Liver (tissue), 9 donors: ENCODE results near the gene SLIT3. TPM values are rescaled to one million over a fixed set of nuclear protein-coding genes. Genes with fewer than 3 reads are reported as not detected.

Experiments used
- DNase-seq: peaks from one replicate; pipeline ENCODE4 v3.0.0-alpha.2; 2017; ENCODE audit warnings: low spot score
- H3K27ac ChIP-seq, 2 donors: one replicate each; pipeline ENCODE4 v1.7.0; 2013; ENCODE audit warnings: inconsistent platforms in 2 of 2, low read length in 2 of 2, control low read depth in 1 of 2, low read depth in 1 of 2, mild to moderate bottlenecking in 1 of 2
- H3K27me3 ChIP-seq, 4 donors: one replicate each; pipeline versions ENCODE4 v1.6.1 to v1.7.0; 2013; ENCODE audit warnings: low read length in 3 of 4, inconsistent platforms in 1 of 4, mild to moderate bottlenecking in 1 of 4, moderate library complexity in 1 of 4; ENCODE audit not compliant: control insufficient read depth in 4 of 4, insufficient read depth in 4 of 4
- H3K36me3 ChIP-seq, 4 donors: one replicate each; pipeline versions ENCODE4 v1.6.1 to v1.7.0; 2013; ENCODE audit warnings: low read length in 3 of 4, mild to moderate bottlenecking in 3 of 4, low read depth in 1 of 4, moderate library complexity in 1 of 4; ENCODE audit not compliant: control insufficient read depth in 4 of 4, insufficient read depth in 3 of 4
- H3K4me1 ChIP-seq, 4 donors: one replicate each; pipeline versions ENCODE4 v1.6.1 to v1.7.0; 2013; ENCODE audit warnings: low read length in 3 of 4, mild to moderate bottlenecking in 3 of 4, moderate library complexity in 1 of 4; ENCODE audit not compliant: control insufficient read depth in 4 of 4, insufficient read depth in 4 of 4
- H3K4me3 ChIP-seq, 3 donors: one replicate each; pipeline versions ENCODE4 v1.6.1 to v1.7.0; 2013; ENCODE audit warnings: low read length in 3 of 3, control low read depth in 1 of 3, low read depth in 1 of 3, mild to moderate bottlenecking in 1 of 3
- H3K9ac ChIP-seq, 2 donors: one replicate each; pipeline ENCODE4 v1.7.0; 2013; ENCODE audit warnings: low read length in 2 of 2, mild to moderate bottlenecking in 2 of 2, moderate library complexity in 2 of 2, control low read depth in 1 of 2, low read depth in 1 of 2
- H3K9me3 ChIP-seq, 4 donors: one replicate each; pipeline versions ENCODE4 v1.6.1 to v1.7.0; 2013; ENCODE audit warnings: low read length in 3 of 4; ENCODE audit not compliant: control insufficient read depth in 4 of 4
- ATF3 ChIP-seq: IDR thresholded peaks from 2 replicates; pipeline ENCODE4 v1.6.1; 2016; ENCODE audit warnings: antibody characterized with exemption
- EGR1 ChIP-seq, 2 donors: IDR thresholded peaks; 2 replicates each; pipeline ENCODE4 v1.6.1; 2016 to 2018; ENCODE audit warnings: antibody characterized with exemption in 2 of 2, low read depth in 2 of 2
- FOXA1 ChIP-seq: IDR thresholded peaks from 2 replicates; pipeline ENCODE4 v1.6.1; 2016; ENCODE audit warnings: antibody characterized with exemption
- FOXA2 ChIP-seq: IDR thresholded peaks from 2 replicates; pipeline ENCODE4 v1.6.1; 2016; ENCODE audit warnings: antibody characterized with exemption
- GABPA ChIP-seq, 2 donors: IDR thresholded peaks in 1 of 2; conservative IDR thresholded peaks in 1 of 2; 2 replicates each; pipeline ENCODE4 v1.6.1; 2016; ENCODE audit warnings: antibody characterized with exemption in 2 of 2, mild to moderate bottlenecking in 1 of 2, moderate library complexity in 1 of 2
- HNF4A ChIP-seq, 2 donors: conservative IDR thresholded peaks; 2 replicates each; pipeline ENCODE4 v1.6.1; 2016; ENCODE audit warnings: antibody characterized with exemption in 2 of 2, mild to moderate bottlenecking in 2 of 2
- HNF4G ChIP-seq: IDR thresholded peaks from 2 replicates; pipeline ENCODE4 v1.6.1; 2016; ENCODE audit warnings: antibody characterized with exemption
- JUND ChIP-seq, 2 donors: IDR thresholded peaks; 2 replicates each; pipeline ENCODE4 v1.6.1; 2016; ENCODE audit warnings: antibody characterized with exemption in 2 of 2
- NR2F2 ChIP-seq: IDR thresholded peaks from 2 replicates; pipeline ENCODE4 v1.6.1; 2016; ENCODE audit warnings: antibody characterized with exemption
- RAD21 ChIP-seq, 2 donors: IDR thresholded peaks; 2 replicates each; pipeline ENCODE4 v1.6.1; 2016; ENCODE audit warnings: antibody characterized with exemption in 2 of 2, mild to moderate bottlenecking in 2 of 2
- RXRA ChIP-seq, 2 donors: IDR thresholded peaks; 2 replicates each; pipeline ENCODE4 v1.6.1; 2017 to 2018; ENCODE audit warnings: antibody characterized with exemption in 2 of 2, mild to moderate bottlenecking in 1 of 2
- SP1 ChIP-seq: IDR thresholded peaks from 2 replicates; pipeline ENCODE4 v1.6.1; 2018; ENCODE audit warnings: antibody characterized with exemption, mild to moderate bottlenecking
- TAF1 ChIP-seq: conservative IDR thresholded peaks from 2 replicates; pipeline ENCODE4 v1.6.1; 2016; ENCODE audit warnings: antibody characterized with exemption, mild to moderate bottlenecking
- YY1 ChIP-seq: IDR thresholded peaks from 2 replicates; pipeline ENCODE4 v1.6.1; 2016; ENCODE audit warnings: antibody characterized with exemption, mild to moderate bottlenecking
- WGBS: extraction: QIAGEN DNeasy Blood & Tissue Kit; methylation state at CpG from one replicate; pipeline ENCODE4 v1.1.7; 2013; 5-methylcytosine and 5-hydroxymethylcytosine counted together
- polyA plus RNA-seq, 2 donors: library from polyadenylated mRNA; stranded (reverse) in 1 of 2; unstranded in 1 of 2; fragments of 200-250 nt in 1 of 2; fragments of >200 nt in 1 of 2; fragmentation: Nextera tagmentation in 1 of 2; extraction: Ambion mirVana in 1 of 2; gene quantifications; one replicate each; pipeline versions ENCODE4 v1.2.1 to v1.2.3, GENCODE V29; 2013 to 2015
- total RNA-seq, 2 donors: library from RNA; depleted of rRNA; stranded (reverse); fragments of >200 nt; gene quantifications; one replicate each; pipeline ENCODE4 v1.2.3, GENCODE V29; 2014
- TF ChIP-seq, protein P1 (sequence below): fragments of 150-350 bp; IDR thresholded peaks from 2 replicates; pipeline ENCODE4 v1.5.1; 2017; ENCODE audit warnings: improper control_type of control experiment, low read depth, low read length; ENCODE audit not compliant: missing input control
- TF ChIP-seq, protein P2 (sequence below): IDR thresholded peaks from 2 replicates; pipeline ENCODE4 v1.6.1; 2016; ENCODE audit warnings: antibody characterized with exemption, mild to moderate bottlenecking
- TF ChIP-seq, protein P3 (sequence below): IDR thresholded peaks from 2 replicates; pipeline ENCODE4 v1.6.1; 2016; ENCODE audit warnings: antibody characterized with exemption
- TF ChIP-seq, protein P4 (sequence below): IDR thresholded peaks from 2 replicates; pipeline ENCODE4 v1.6.1; 2016; ENCODE audit warnings: antibody characterized with exemption
- donor health status: healthy.
- donor health status: healthy.
- donor health status: healthy.
- donor health status: healthy.
- donor health status: healthy.

SLIT3 gene
- total and polyA plus RNA-seq, 4 donors: 0.61 to 1.3 (median 0.91) TPM

- H3K27ac ChIP-seq: no peak overlapping the region
- no peak overlapping the region for H3K4me3 ChIP-seq
- DNase-seq: no peak
- no peaks in the 10 kb centered on the region for H3K4me1 ChIP-seq
- no peak for TF ChIP-seq TAF1
- TF ChIP-seq ATF3: no peak
- no peak for TF ChIP-seq JUND (IDR thresholded peaks at IDR 0.05)
- TF ChIP-seq RAD21 (IDR thresholded peaks at IDR 0.05): no peak
- TF ChIP-seq, protein P1, sequence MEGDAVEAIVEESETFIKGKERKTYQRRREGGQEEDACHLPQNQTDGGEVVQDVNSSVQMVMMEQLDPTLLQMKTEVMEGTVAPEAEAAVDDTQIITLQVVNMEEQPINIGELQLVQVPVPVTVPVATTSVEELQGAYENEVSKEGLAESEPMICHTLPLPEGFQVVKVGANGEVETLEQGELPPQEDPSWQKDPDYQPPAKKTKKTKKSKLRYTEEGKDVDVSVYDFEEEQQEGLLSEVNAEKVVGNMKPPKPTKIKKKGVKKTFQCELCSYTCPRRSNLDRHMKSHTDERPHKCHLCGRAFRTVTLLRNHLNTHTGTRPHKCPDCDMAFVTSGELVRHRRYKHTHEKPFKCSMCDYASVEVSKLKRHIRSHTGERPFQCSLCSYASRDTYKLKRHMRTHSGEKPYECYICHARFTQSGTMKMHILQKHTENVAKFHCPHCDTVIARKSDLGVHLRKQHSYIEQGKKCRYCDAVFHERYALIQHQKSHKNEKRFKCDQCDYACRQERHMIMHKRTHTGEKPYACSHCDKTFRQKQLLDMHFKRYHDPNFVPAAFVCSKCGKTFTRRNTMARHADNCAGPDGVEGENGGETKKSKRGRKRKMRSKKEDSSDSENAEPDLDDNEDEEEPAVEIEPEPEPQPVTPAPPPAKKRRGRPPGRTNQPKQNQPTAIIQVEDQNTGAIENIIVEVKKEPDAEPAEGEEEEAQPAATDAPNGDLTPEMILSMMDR: no peak
- TF ChIP-seq FOXA1: no peak
- no peak for TF ChIP-seq EGR1 (IDR thresholded peaks at IDR 0.05; ENCODE audit: low read depth in 2 of 2)
- TF ChIP-seq HNF4A (conservative IDR thresholded peaks at IDR 0.05): no peak
- TF ChIP-seq YY1: no peak
- TF ChIP-seq SP1: no peak
- TF ChIP-seq RXRA (IDR thresholded peaks at IDR 0.05): no peak
- TF ChIP-seq NR2F2: no peak
- TF ChIP-seq, protein P2, sequence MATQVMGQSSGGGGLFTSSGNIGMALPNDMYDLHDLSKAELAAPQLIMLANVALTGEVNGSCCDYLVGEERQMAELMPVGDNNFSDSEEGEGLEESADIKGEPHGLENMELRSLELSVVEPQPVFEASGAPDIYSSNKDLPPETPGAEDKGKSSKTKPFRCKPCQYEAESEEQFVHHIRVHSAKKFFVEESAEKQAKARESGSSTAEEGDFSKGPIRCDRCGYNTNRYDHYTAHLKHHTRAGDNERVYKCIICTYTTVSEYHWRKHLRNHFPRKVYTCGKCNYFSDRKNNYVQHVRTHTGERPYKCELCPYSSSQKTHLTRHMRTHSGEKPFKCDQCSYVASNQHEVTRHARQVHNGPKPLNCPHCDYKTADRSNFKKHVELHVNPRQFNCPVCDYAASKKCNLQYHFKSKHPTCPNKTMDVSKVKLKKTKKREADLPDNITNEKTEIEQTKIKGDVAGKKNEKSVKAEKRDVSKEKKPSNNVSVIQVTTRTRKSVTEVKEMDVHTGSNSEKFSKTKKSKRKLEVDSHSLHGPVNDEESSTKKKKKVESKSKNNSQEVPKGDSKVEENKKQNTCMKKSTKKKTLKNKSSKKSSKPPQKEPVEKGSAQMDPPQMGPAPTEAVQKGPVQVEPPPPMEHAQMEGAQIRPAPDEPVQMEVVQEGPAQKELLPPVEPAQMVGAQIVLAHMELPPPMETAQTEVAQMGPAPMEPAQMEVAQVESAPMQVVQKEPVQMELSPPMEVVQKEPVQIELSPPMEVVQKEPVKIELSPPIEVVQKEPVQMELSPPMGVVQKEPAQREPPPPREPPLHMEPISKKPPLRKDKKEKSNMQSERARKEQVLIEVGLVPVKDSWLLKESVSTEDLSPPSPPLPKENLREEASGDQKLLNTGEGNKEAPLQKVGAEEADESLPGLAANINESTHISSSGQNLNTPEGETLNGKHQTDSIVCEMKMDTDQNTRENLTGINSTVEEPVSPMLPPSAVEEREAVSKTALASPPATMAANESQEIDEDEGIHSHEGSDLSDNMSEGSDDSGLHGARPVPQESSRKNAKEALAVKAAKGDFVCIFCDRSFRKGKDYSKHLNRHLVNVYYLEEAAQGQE: no peak
- TF ChIP-seq, protein P3, sequence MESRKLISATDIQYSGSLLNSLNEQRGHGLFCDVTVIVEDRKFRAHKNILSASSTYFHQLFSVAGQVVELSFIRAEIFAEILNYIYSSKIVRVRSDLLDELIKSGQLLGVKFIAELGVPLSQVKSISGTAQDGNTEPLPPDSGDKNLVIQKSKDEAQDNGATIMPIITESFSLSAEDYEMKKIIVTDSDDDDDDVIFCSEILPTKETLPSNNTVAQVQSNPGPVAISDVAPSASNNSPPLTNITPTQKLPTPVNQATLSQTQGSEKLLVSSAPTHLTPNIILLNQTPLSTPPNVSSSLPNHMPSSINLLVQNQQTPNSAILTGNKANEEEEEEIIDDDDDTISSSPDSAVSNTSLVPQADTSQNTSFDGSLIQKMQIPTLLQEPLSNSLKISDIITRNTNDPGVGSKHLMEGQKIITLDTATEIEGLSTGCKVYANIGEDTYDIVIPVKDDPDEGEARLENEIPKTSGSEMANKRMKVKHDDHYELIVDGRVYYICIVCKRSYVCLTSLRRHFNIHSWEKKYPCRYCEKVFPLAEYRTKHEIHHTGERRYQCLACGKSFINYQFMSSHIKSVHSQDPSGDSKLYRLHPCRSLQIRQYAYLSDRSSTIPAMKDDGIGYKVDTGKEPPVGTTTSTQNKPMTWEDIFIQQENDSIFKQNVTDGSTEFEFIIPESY: no peak
- TF ChIP-seq, protein P4, sequence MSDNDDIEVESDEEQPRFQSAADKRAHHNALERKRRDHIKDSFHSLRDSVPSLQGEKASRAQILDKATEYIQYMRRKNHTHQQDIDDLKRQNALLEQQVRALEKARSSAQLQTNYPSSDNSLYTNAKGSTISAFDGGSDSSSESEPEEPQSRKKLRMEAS: no peak
- TF ChIP-seq FOXA2: no peak
- TF ChIP-seq GABPA (IDR thresholded peaks at IDR 0.05 in 1 of 2, conservative IDR thresholded peaks at IDR 0.05 in 1 of 2): no peak
- no peak for TF ChIP-seq HNF4G
- no peaks in the 10 kb centered on the region for H3K36me3 ChIP-seq
- 78% methylated on average over 4 of the region's 4 CpGs for WGBS
- H3K27me3 ChIP-seq: peaks cover 0 to 2% (median 0%) of the 10 kb centered on the region in 4 donors
- no peak overlapping the region for H3K9ac ChIP-seq
- no peaks in the 10 kb centered on the region for H3K9me3 ChIP-seq
Measured at GRCh38 chr5:169022718-169023117, 278.2 kb downstream of the SLIT3 start.
